Islet of Langerhans (tissue), 1 donor: ENCODE measurements around the gene PLD3.

Source experiments
- FAIRE-seq: peaks from one replicate; lab custom pipeline; 2011; peaks lifted over from hg19 to GRCh38; lab: Jason Lieb, UNC

Gene PLD3

GRCh38 chr19:40414542-40415535 lies 66.3 kb downstream of the PLD3 start:
- no peak for FAIRE-seq

- no peak for FAIRE-seq
Observed at GRCh38 chr19:40415768-40416167, 67.3 kb downstream of the PLD3 start.

- FAIRE-seq: no peak
Observed at GRCh38 chr19:40416918-40417642, 68.6 kb downstream of the PLD3 start.

GRCh38 chr19:40417643-40417981 lies 69.1 kb downstream of the PLD3 start:
- no peak for FAIRE-seq

GRCh38 chr19:40418040-40418439 lies 69.5 kb downstream of the PLD3 start:
- FAIRE-seq: no peak

GRCh38 chr19:40419066-40419612 lies 70.6 kb downstream of the PLD3 start:
- FAIRE-seq: no peak

GRCh38 chr19:40419780-40420179 lies 71.3 kb downstream of the PLD3 start:
- no peak for FAIRE-seq

GRCh38 chr19:40420451-40420765 lies 71.9 kb downstream of the PLD3 start:
- no peak for FAIRE-seq

- FAIRE-seq: no peak
Observed at GRCh38 chr19:40420766-40421765, 72.6 kb downstream of the PLD3 start.

GRCh38 chr19:40421993-40422747 lies 73.7 kb downstream of the PLD3 start:
- FAIRE-seq: no peak

- no peak for FAIRE-seq
Observed at GRCh38 chr19:40422748-40423566, 74.5 kb downstream of the PLD3 start.

- no peak for FAIRE-seq
Observed at GRCh38 chr19:40423938-40424337, 75.4 kb downstream of the PLD3 start.

- FAIRE-seq: no peak
Observed at GRCh38 chr19:40424637-40425449, 76.3 kb downstream of the PLD3 start.

GRCh38 chr19:40425450-40426287 lies 77.2 kb downstream of the PLD3 start, which contains the start of gene SERTAD1:
Gene SERTAD1, minus strand, starts transcription at chr19:40425992. Its CDS starts 2,446 bp downstream, at chr19:40423546.
- FAIRE-seq: no peak
